ENCODE measurements around the gene ATG16L2.

The ATG16L2 gene

GRCh38 chr11:72777755-72778278, 36.4 kb upstream of the ATG16L2 start:
- H3K4me2 ChIP-seq: no peak overlapping the region
- no peak overlapping the region for H3K4me3 ChIP-seq (IDR thresholded peaks at IDR 0.05; ENCODE audit: insufficient read depth, low read depth, low read length)
- peaks cover 13% of the 10 kb centered on the region for H3K4me1 ChIP-seq (ENCODE audit: low read depth, poor library complexity, severe bottlenecking)
- no peaks in the 10 kb centered on the region for H4K20me1 ChIP-seq (ENCODE audit: insufficient read depth)
- TF ChIP-seq, protein P1, sequence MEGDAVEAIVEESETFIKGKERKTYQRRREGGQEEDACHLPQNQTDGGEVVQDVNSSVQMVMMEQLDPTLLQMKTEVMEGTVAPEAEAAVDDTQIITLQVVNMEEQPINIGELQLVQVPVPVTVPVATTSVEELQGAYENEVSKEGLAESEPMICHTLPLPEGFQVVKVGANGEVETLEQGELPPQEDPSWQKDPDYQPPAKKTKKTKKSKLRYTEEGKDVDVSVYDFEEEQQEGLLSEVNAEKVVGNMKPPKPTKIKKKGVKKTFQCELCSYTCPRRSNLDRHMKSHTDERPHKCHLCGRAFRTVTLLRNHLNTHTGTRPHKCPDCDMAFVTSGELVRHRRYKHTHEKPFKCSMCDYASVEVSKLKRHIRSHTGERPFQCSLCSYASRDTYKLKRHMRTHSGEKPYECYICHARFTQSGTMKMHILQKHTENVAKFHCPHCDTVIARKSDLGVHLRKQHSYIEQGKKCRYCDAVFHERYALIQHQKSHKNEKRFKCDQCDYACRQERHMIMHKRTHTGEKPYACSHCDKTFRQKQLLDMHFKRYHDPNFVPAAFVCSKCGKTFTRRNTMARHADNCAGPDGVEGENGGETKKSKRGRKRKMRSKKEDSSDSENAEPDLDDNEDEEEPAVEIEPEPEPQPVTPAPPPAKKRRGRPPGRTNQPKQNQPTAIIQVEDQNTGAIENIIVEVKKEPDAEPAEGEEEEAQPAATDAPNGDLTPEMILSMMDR (conservative IDR thresholded peaks at IDR 0.05; ENCODE audit: low read depth, low read length): no peak
- H3K9ac ChIP-seq: no peak overlapping the region
- H3K27ac ChIP-seq: no peak overlapping the region
- H3K27me3 ChIP-seq (ENCODE audit: insufficient read depth, low read depth): peaks cover 5% of the 10 kb centered on the region; the same call in 1 of the 2 replicates
- H3K79me2 ChIP-seq (ENCODE audit: insufficient read depth, low read depth): no peaks in the 10 kb centered on the region
- H3K36me3 ChIP-seq (ENCODE audit: insufficient read depth): no peaks in the 10 kb centered on the region
- H2AFZ ChIP-seq (ENCODE audit: low read depth): no peak overlapping the region

- H3K27me3 ChIP-seq (ENCODE audit: insufficient read depth, low read depth): peaks cover 5% of the 10 kb centered on the region; the same call in 1 of the 2 replicates
- no peaks in the 10 kb centered on the region for H4K20me1 ChIP-seq (ENCODE audit: insufficient read depth)
- H3K4me3 ChIP-seq (IDR thresholded peaks at IDR 0.05; ENCODE audit: insufficient read depth, low read depth, low read length): no peak overlapping the region
- TF ChIP-seq, protein P1 (conservative IDR thresholded peaks at IDR 0.05; ENCODE audit: low read depth, low read length): no peak
- no peaks in the 10 kb centered on the region for H3K79me2 ChIP-seq (ENCODE audit: insufficient read depth, low read depth)
- peaks cover 14% of the 10 kb centered on the region for H3K4me1 ChIP-seq (ENCODE audit: low read depth, poor library complexity, severe bottlenecking)
- no peak overlapping the region for H3K4me2 ChIP-seq
- no peak overlapping the region for H2AFZ ChIP-seq (ENCODE audit: low read depth)
- H3K36me3 ChIP-seq (ENCODE audit: insufficient read depth): no peaks in the 10 kb centered on the region
- H3K27ac ChIP-seq: no peak overlapping the region
- H3K9ac ChIP-seq: no peak overlapping the region
These were observed 35.4 kb upstream of the ATG16L2 start for GRCh38 chr11:72778535-72779494.

- Histone ChIP-seq H3K4me2 (no peak overlapping the region), H3K36me3 (ENCODE audit: insufficient read depth) (no peaks in the 10 kb centered on the region), H3K4me3 (IDR thresholded peaks at IDR 0.05; ENCODE audit: insufficient read depth, low read depth, low read length) (no peak overlapping the region), H2AFZ (ENCODE audit: low read depth) (no peak overlapping the region), H3K27ac (no peak overlapping the region), H3K79me2 (ENCODE audit: insufficient read depth, low read depth) (no peaks in the 10 kb centered on the region), H3K27me3 (ENCODE audit: insufficient read depth, low read depth) (peaks cover 5% of the 10 kb centered on the region; the same call in 1 of the 2 replicates), H4K20me1 (ENCODE audit: insufficient read depth) (no peaks in the 10 kb centered on the region), H3K9ac (no peak overlapping the region), H3K4me1 (ENCODE audit: low read depth, poor library complexity, severe bottlenecking) (peaks cover 14% of the 10 kb centered on the region)
- TF ChIP-seq, protein P1 (conservative IDR thresholded peaks at IDR 0.05; ENCODE audit: low read depth, low read length): no peak
These were observed 34.6 kb upstream of the ATG16L2 start for GRCh38 chr11:72779495-72780128.

GRCh38 chr11:72780296-72781062, 33.7 kb upstream of the ATG16L2 start:
- H3K27me3 ChIP-seq (ENCODE audit: insufficient read depth, low read depth): peaks cover 5% of the 10 kb centered on the region; the same call in 1 of the 2 replicates
- no peaks in the 10 kb centered on the region for H3K79me2 ChIP-seq (ENCODE audit: insufficient read depth, low read depth)
- H3K4me3 ChIP-seq (IDR thresholded peaks at IDR 0.05; ENCODE audit: insufficient read depth, low read depth, low read length): no peak overlapping the region
- no peak overlapping the region for H2AFZ ChIP-seq (ENCODE audit: low read depth)
- H3K27ac ChIP-seq: no peak overlapping the region
- no peak overlapping the region for H3K9ac ChIP-seq
- H3K4me2 ChIP-seq: peak overlapping the region; percentile 51; the same call in 1 of the 2 replicates
- H3K36me3 ChIP-seq (ENCODE audit: insufficient read depth): no peaks in the 10 kb centered on the region
- TF ChIP-seq, protein P1 (conservative IDR thresholded peaks at IDR 0.05; ENCODE audit: low read depth, low read length): no peak
- peaks cover 14% of the 10 kb centered on the region for H3K4me1 ChIP-seq (ENCODE audit: low read depth, poor library complexity, severe bottlenecking)
- no peaks in the 10 kb centered on the region for H4K20me1 ChIP-seq (ENCODE audit: insufficient read depth)

All from KMS-11 (cell line).